Activated T-helper 1 cell treated with anti-CD3 and anti-CD28 coated beads, Interleukin-2, amount 50 U/mL, for 16 hours (primary cell): ENCODE measurements around the gene CCL23.
"Not testable (repeated sequence)": the region's sequence is repeated elsewhere in the genome, so short reads cannot be mapped to it uniquely, and the experiment has no call there.

Experiments
- DNase-seq, 2 donors: peaks; one replicate each; pipeline ENCODE4 v3.0.0-alpha.2; 2020; ENCODE audit warnings: low read depth in 1 of 2, low spot score in 1 of 2

Gene CCL23

GRCh38 chr17:36004594-36005108, 13.1 kb downstream of the CCL23 start:
- no peak for DNase-seq

- no peak for DNase-seq
Measured at GRCh38 chr17:36002631-36003030, 15.1 kb downstream of the CCL23 start.

- no peak for DNase-seq
Measured at GRCh38 chr17:36001862-36002603, 15.7 kb downstream of the CCL23 start.

GRCh38 chr17:36001110-36001771, 16.5 kb downstream of the CCL23 start, which contains the start of gene CCL15:
Gene CCL15 (minus strand): TSS chr17:36001553. CDS start chr17:36001492, 61 bp downstream.
- no peak for DNase-seq

GRCh38 chr17:36000732-36001109, 17.1 kb downstream of the CCL23 start:
- DNase-seq: no peak

- DNase-seq: no peak
Measured at GRCh38 chr17:35998756-35999155, 19.0 kb downstream of the CCL23 start.

GRCh38 chr17:35998018-35998545, 19.7 kb downstream of the CCL23 start:
- no peak for DNase-seq

- DNase-seq: not testable (repeated sequence)
Measured at GRCh38 chr17:35995346-35995745, 22.4 kb downstream of the CCL23 start.

GRCh38 chr17:35991075-35991474, 26.7 kb downstream of the CCL23 start:
- no peak for DNase-seq

GRCh38 chr17:35988164-35988563, 29.6 kb downstream of the CCL23 start:
- no peak for DNase-seq

GRCh38 chr17:35986643-35987042, 31.1 kb downstream of the CCL23 start, which contains the start of gene CCL14:
Gene CCL14 (minus strand): TSS chr17:35986729. CDS start chr17:35986649, 80 bp downstream.
- DNase-seq: no peak

- DNase-seq: no peak
Measured at GRCh38 chr17:35984140-35984539, 33.6 kb downstream of the CCL23 start.

GRCh38 chr17:35982409-35983191, 35.2 kb downstream of the CCL23 start:
- no peak for DNase-seq

GRCh38 chr17:35981908-35982330, 35.9 kb downstream of the CCL23 start:
- DNase-seq: no peak

- DNase-seq: no peak
Measured at GRCh38 chr17:35981246-35981645, 36.5 kb downstream of the CCL23 start, which contains the start of gene CCL16. Gene CCL16 (minus strand): TSS chr17:35981497. CDS start chr17:35981420, 77 bp downstream.

- no peak for DNase-seq
Measured at GRCh38 chr17:35978346-35978745, 39.4 kb downstream of the CCL23 start.

GRCh38 chr17:35977509-35977908, 40.3 kb downstream of the CCL23 start:
- DNase-seq: no peak

GRCh38 chr17:35973333-35974260, 44.2 kb downstream of the CCL23 start:
- DNase-seq: no peak

GRCh38 chr17:35972945-35973332, 44.8 kb downstream of the CCL23 start:
- DNase-seq: no peak

- no peak for DNase-seq
Measured at GRCh38 chr17:35972535-35972934, 45.2 kb downstream of the CCL23 start.
